H1 (cell line): ENCODE measurements around the gene GUCY1A2. TPM values are rescaled to one million over a fixed set of nuclear protein-coding genes. Genes with fewer than 3 reads are reported as not detected.

Experiments
- CTCF ChIA-PET: fragments of 300-600 bp; sonication (Branson Sonifier 250); formaldehyde crosslinking; loops from one replicate; lab custom pipeline; 2021; ENCODE audit not compliant: partially characterized antibody; lab: Charles Lee
- POLR2A ChIA-PET: fragments of 300-600 bp; sonication (Branson Sonifier 250); formaldehyde crosslinking; loops from one replicate; lab custom pipeline; 2021; ENCODE audit warnings: inconsistent platforms; ENCODE audit not compliant: partially characterized antibody; lab: Charles Lee
- DNase-seq, 2 experiments: peaks; one replicate each; pipeline versions ENCODE4 v3.0.0 to v3.0.0-alpha.2; 2010 to 2022; ENCODE audit warnings: low spot score in 2 of 2, low read depth in 1 of 2, mixed read lengths in 1 of 2
- FAIRE-seq: peaks from 2 replicates; lab custom pipeline; 2011; peaks lifted over from hg19 to GRCh38; lab: Jason Lieb, UNC
- H2AFZ ChIP-seq: 2 replicates; pipeline ENCODE4 v1.8.1; 2012; ENCODE audit warnings: low read length, inconsistent platforms
- H2AK5ac ChIP-seq: 2 replicates; pipeline ENCODE4 v1.6.1; 2013; ENCODE audit warnings: low read depth, low read length
- H2BK120ac ChIP-seq: replicated peaks from 2 replicates; pipeline ENCODE3; 2013; ENCODE audit warnings: low read depth, low read length, inconsistent platforms
- H2BK12ac ChIP-seq: 2 replicates; pipeline ENCODE4 v1.6.1; 2013; ENCODE audit warnings: low read depth, low read length
- H2BK15ac ChIP-seq: 2 replicates; pipeline ENCODE4 v1.6.1; 2013; ENCODE audit warnings: low read length
- H2BK20ac ChIP-seq: 2 replicates; pipeline ENCODE4 v1.6.1; 2013; ENCODE audit warnings: low read length
- H2BK5ac ChIP-seq: 2 replicates; pipeline ENCODE4 v1.6.1; 2013; ENCODE audit warnings: low read depth, low read length
- H3K14ac ChIP-seq: 2 replicates; pipeline ENCODE4 v1.6.1; 2013; ENCODE audit warnings: inconsistent platforms; ENCODE audit not compliant: insufficient read length
- H3K18ac ChIP-seq: 2 replicates; pipeline ENCODE4 v1.6.1; 2013; ENCODE audit warnings: low read length; ENCODE audit errors: extremely low read depth
- H3K23ac ChIP-seq: 2 replicates; pipeline ENCODE4 v1.6.1; 2013; ENCODE audit warnings: inconsistent platforms; ENCODE audit not compliant: insufficient read length
- H3K23me2 ChIP-seq: 2 replicates; pipeline ENCODE4 v1.6.1; 2013; ENCODE audit warnings: low read depth, low read length
- H3K27ac ChIP-seq: 2 replicates; pipeline ENCODE4 v1.6.1; 2011; ENCODE audit warnings: low read depth, low read length, inconsistent platforms
- H3K27me3 ChIP-seq, 4 experiments: replicated peaks in 1 of 4; 1 replicate in 1 of 4; 2 replicates in 3 of 4; pipeline versions ENCODE4 v1.6.1 to v1.8.1; 2011 to 2013; ENCODE audit warnings: low read length in 3 of 4, mild to moderate bottlenecking in 3 of 4, inconsistent platforms in 2 of 4, mixed read lengths in 2 of 4, moderate library complexity in 1 of 4; ENCODE audit not compliant: control insufficient read depth in 3 of 4, insufficient read depth in 3 of 4; ENCODE audit errors: extremely low read depth in 1 of 4
- H3K36me3 ChIP-seq, 4 experiments: 2 replicates each; pipeline versions ENCODE4 v1.6.1 to v1.8.1; 2011 to 2013; ENCODE audit warnings: mild to moderate bottlenecking in 4 of 4, low read length in 3 of 4, moderate library complexity in 2 of 4, control low read depth in 1 of 4, inconsistent platforms in 1 of 4; ENCODE audit not compliant: insufficient read depth in 4 of 4, control insufficient read depth in 2 of 4
- H3K4ac ChIP-seq: replicated peaks from 2 replicates; pipeline ENCODE3; 2013; ENCODE audit warnings: low read length, low read depth, mixed read lengths, inconsistent platforms; ENCODE audit not compliant: insufficient read length
- H3K4me1 ChIP-seq, 4 experiments: replicated peaks in 1 of 4; 1 replicate in 1 of 4; 2 replicates in 3 of 4; pipeline versions ENCODE4 v1.6.1 to v1.8.1; 2011 to 2013; ENCODE audit warnings: low read length in 3 of 4, inconsistent platforms in 2 of 4, mixed read lengths in 1 of 4; ENCODE audit not compliant: insufficient read depth in 4 of 4, control insufficient read depth in 3 of 4
- H3K4me2 ChIP-seq, 2 experiments: 2 replicates each; pipeline versions ENCODE4 v1.6.1 to v1.8.1; 2011 to 2013; ENCODE audit warnings: low read depth in 2 of 2, low read length in 2 of 2, control low read depth in 1 of 2, inconsistent platforms in 1 of 2, mild to moderate bottlenecking in 1 of 2; ENCODE audit not compliant: insufficient read depth in 1 of 2
- H3K4me3 ChIP-seq, 4 experiments: fragments of 200-600, 300-600 bp in 1 of 4; sonication (generic), shearing (Covaris generic), sonication (Bioruptor Twin) in 1 of 4; 2 replicates each; pipeline versions ENCODE4 v1.5.1 to v1.8.1; 2011 to 2016; ENCODE audit warnings: low read length in 4 of 4, low read depth in 3 of 4, control low read depth in 2 of 4, inconsistent platforms in 2 of 4, mild to moderate bottlenecking in 2 of 4, mixed read lengths in 1 of 4, moderate library complexity in 1 of 4; ENCODE audit not compliant: insufficient read depth in 2 of 4; ENCODE audit errors: extremely low read depth in 1 of 4
- H3K56ac ChIP-seq: replicated peaks from 2 replicates; pipeline ENCODE3; 2013; ENCODE audit warnings: low read depth, mild to moderate bottlenecking, mixed read lengths, low read length, inconsistent platforms; ENCODE audit not compliant: insufficient read length
- H3K79me1 ChIP-seq: 2 replicates; pipeline ENCODE4 v1.6.1; 2013; ENCODE audit warnings: low read depth, low read length, control low read depth
- H3K79me2 ChIP-seq, 2 experiments: 2 replicates each; pipeline versions ENCODE4 v1.6.1 to v1.8.1; 2012 to 2013; ENCODE audit warnings: low read length in 2 of 2, mild to moderate bottlenecking in 2 of 2, inconsistent platforms in 1 of 2; ENCODE audit not compliant: insufficient read depth in 2 of 2, control insufficient read depth in 1 of 2
- H3K9ac ChIP-seq, 4 experiments: replicated peaks in 1 of 4; 1 replicate in 1 of 4; 2 replicates in 3 of 4; pipeline versions ENCODE4 v1.6.1 to v1.8.1; 2011 to 2013; ENCODE audit warnings: low read depth in 3 of 4, low read length in 3 of 4, control low read depth in 2 of 4, mild to moderate bottlenecking in 2 of 4, moderate library complexity in 2 of 4, inconsistent platforms in 1 of 4; ENCODE audit errors: extremely low read depth in 1 of 4
- H3K9me3 ChIP-seq, 2 experiments: 2 replicates each; pipeline versions ENCODE4 v1.6.1 to v1.8.1; 2012 to 2013; ENCODE audit warnings: mild to moderate bottlenecking in 2 of 2, moderate library complexity in 2 of 2, control low read depth in 1 of 2, inconsistent platforms in 1 of 2, low read depth in 1 of 2, low read length in 1 of 2, mixed read lengths in 1 of 2; ENCODE audit not compliant: insufficient read depth in 2 of 2
- H4K20me1 ChIP-seq, 2 experiments: replicated peaks in 1 of 2; 2 replicates each; pipeline versions ENCODE3 to v1.8.1; 2011 to 2013; ENCODE audit warnings: inconsistent platforms in 2 of 2, low read length in 2 of 2, mild to moderate bottlenecking in 1 of 2; ENCODE audit not compliant: insufficient read depth in 2 of 2, control insufficient read depth in 1 of 2
- H4K5ac ChIP-seq: 2 replicates; pipeline ENCODE4 v1.6.1; 2013; ENCODE audit warnings: low read length, low read depth, mixed read lengths, inconsistent platforms; ENCODE audit not compliant: insufficient read length
- H4K8ac ChIP-seq: 2 replicates; pipeline ENCODE4 v1.8.0; 2013; ENCODE audit warnings: mild to moderate bottlenecking, moderate library complexity, low read length, inconsistent platforms; ENCODE audit not compliant: insufficient read depth; ENCODE audit errors: extremely low read depth
- H4K91ac ChIP-seq: replicated peaks from 2 replicates; pipeline ENCODE3; 2013; ENCODE audit warnings: low read length, mixed read lengths, inconsistent platforms; ENCODE audit not compliant: insufficient read length
- EGR1 ChIP-seq: IDR thresholded peaks from 2 replicates; pipeline ENCODE4 v1.6.1; 2011; ENCODE audit warnings: low read depth, low read length, borderline replicate concordance
- EP300 ChIP-seq, 2 experiments: IDR thresholded peaks; 1 replicate in 1 of 2; 2 replicates in 1 of 2; pipeline ENCODE4 v1.6.1; 2011 to 2012; ENCODE audit warnings: low read depth in 2 of 2, low read length in 2 of 2, mild to moderate bottlenecking in 2 of 2, borderline replicate concordance in 1 of 2, inconsistent platforms in 1 of 2, moderate library complexity in 1 of 2
- HDAC2 ChIP-seq, 2 experiments: fragments of 300-600 bp in 1 of 2; sonication (generic) in 1 of 2; IDR thresholded peaks; 2 replicates each; pipeline ENCODE4 v1.6.1; 2011 to 2012; ENCODE audit warnings: low read depth in 2 of 2, low read length in 2 of 2, mild to moderate bottlenecking in 2 of 2, moderate library complexity in 2 of 2, borderline replicate concordance in 1 of 2, inconsistent platforms in 1 of 2
- JUN ChIP-seq: IDR thresholded peaks from 2 replicates; pipeline ENCODE4 v1.6.1; 2011; ENCODE audit warnings: low read depth, mild to moderate bottlenecking, improper control_type of control experiment, low read length
- KDM5A ChIP-seq: fragments of 200-600 bp; IDR thresholded peaks from 2 replicates; pipeline ENCODE4 v1.7.1; 2012; ENCODE audit warnings: mild to moderate bottlenecking, low read length, inconsistent platforms, mixed read lengths
- RAD21 ChIP-seq, 2 experiments: IDR thresholded peaks in 1 of 2; conservative IDR thresholded peaks in 1 of 2; 2 replicates each; pipeline ENCODE4 v1.6.1; 2011; ENCODE audit warnings: low read depth in 2 of 2, low read length in 2 of 2, improper control_type of control experiment in 1 of 2, inconsistent platforms in 1 of 2, mild to moderate bottlenecking in 1 of 2, moderate library complexity in 1 of 2
- SAP30 ChIP-seq: fragments of 300-600 bp; sonication (generic); IDR thresholded peaks from 2 replicates; pipeline ENCODE4 v1.7.1; 2012; ENCODE audit warnings: low read length, moderate library complexity, mild to moderate bottlenecking, inconsistent platforms; ENCODE audit not compliant: insufficient read depth, insufficient replicate concordance
- SIX5 ChIP-seq: IDR thresholded peaks from 2 replicates; pipeline ENCODE4 v1.6.1; 2011; ENCODE audit warnings: mild to moderate bottlenecking, low read depth, low read length
- TAF1 ChIP-seq: IDR thresholded peaks from 2 replicates; pipeline ENCODE4 v1.6.1; 2011; ENCODE audit warnings: mild to moderate bottlenecking, low read depth, low read length
- ZNF274 ChIP-seq: IDR thresholded peaks from 2 replicates; pipeline ENCODE4 v1.7.0; 2012; ENCODE audit warnings: low read length, borderline replicate concordance; ENCODE audit errors: extremely low read depth
- polyA plus RNA-seq, 7 experiments: library from polyadenylated mRNA; depleted of rRNA in 3 of 7; stranded (reverse) in 5 of 7; unstranded in 2 of 7; fragments of >200 nt in 5 of 7; fragments of 200-250 nt in 2 of 7; gene quantifications; 1 replicate in 5 of 7; 2 replicates in 1 of 7; 4 replicates in 1 of 7; pipeline versions ENCODE4 v1.2.1 to v1.2.3, GENCODE V29; 2011 to 2013; ENCODE audit warnings: missing spikeins in 2 of 7, mixed read lengths in 2 of 7
- total RNA-seq: library from RNA; stranded (reverse); fragmentation: NEBNext Ultra II Directional; extraction: Animal tissue kit (Norgen Biotek cat#: 25700); gene quantifications from 2 replicates; pipeline ENCODE4 v1.2.1, GENCODE V29; 2021
- TF ChIP-seq, protein P1 (sequence below): IDR thresholded peaks from 2 replicates; pipeline ENCODE4 v1.6.1; 2012; ENCODE audit warnings: low read length, inconsistent platforms
- TF ChIP-seq, protein P2 (sequence below): IDR thresholded peaks from 2 replicates; pipeline ENCODE4 v1.6.1; 2011; ENCODE audit warnings: low read depth, mild to moderate bottlenecking, low read length; ENCODE audit not compliant: insufficient read depth

Gene GUCY1A2
- total and polyA plus RNA-seq, 2 of the 8 experiments (the other 6 are each of a cell fraction or from before 2014, with no cell fraction given): 0.11 to 1.9 TPM

DNA sequence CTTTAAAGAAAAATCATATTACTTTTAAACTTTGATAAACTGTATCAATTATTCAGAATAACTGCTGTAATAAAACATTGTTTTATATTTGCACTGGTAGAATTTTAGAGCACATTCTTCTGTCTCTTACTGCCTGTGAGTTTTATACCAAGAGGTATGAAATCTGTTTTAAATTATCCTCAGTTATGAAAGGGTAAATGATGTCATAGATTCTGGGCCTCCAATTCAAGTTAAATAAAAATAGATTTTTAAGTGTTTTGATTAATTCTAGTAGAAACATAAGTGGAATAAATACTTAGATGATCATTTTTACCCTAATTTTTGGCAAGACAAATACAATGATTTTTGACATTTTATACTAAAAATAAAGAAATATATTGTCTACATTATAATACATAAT is 93.0 kb downstream of the GUCY1A2 start:
- Histone ChIP-seq H2BK120ac (no peak overlapping the region), H3K14ac (no peak overlapping the region), H3K27ac (no peak overlapping the region), H3K36me3 (no peaks in the 10 kb centered on the region), H2BK15ac (no peak overlapping the region), H3K23ac (no peak overlapping the region), H3K56ac (no peak overlapping the region), H3K4ac (no peak overlapping the region), H4K5ac (no peak overlapping the region), H2BK20ac (no peak overlapping the region), H3K9me3 (no peaks in the 10 kb centered on the region), H3K4me2 (no peak overlapping the region), H3K9ac (no peak overlapping the region), H4K8ac (no peak overlapping the region), H3K23me2 (no peaks in the 10 kb centered on the region), H3K4me1 (no peaks in the 10 kb centered on the region), H4K91ac (no peak overlapping the region), H3K27me3 (no peaks in the 10 kb centered on the region), H3K79me2 (no peaks in the 10 kb centered on the region), H3K79me1 (no peaks in the 10 kb centered on the region), H2BK5ac (no peak overlapping the region), H3K18ac (no peak overlapping the region), H2BK12ac (no peak overlapping the region), H2AK5ac (no peak overlapping the region), H2AFZ (no peak overlapping the region), H4K20me1 (no peaks in the 10 kb centered on the region), H3K4me3 (no peak overlapping the region)
- ChIA-PET POLR2A (no interaction called here), CTCF (no interaction called here)
- no peak for DNase-seq
- no peak for FAIRE-seq
- TF ChIP-seq ZNF274 (no peak), EGR1 (no peak), TAF1 (no peak), EP300 (IDR thresholded peaks at IDR 0.05; ENCODE audit: borderline replicate concordance in 1 of 2, low read depth in 2 of 2, low read length in 2 of 2) (no peak), SAP30 (no peak), SIX5 (no peak), RAD21 (IDR thresholded peaks at IDR 0.05 in 1 of 2, conservative IDR thresholded peaks at IDR 0.05 in 1 of 2; ENCODE audit: low read depth in 2 of 2, low read length in 2 of 2) (no peak), JUN (no peak), KDM5A (no peak), HDAC2 (IDR thresholded peaks at IDR 0.05; ENCODE audit: borderline replicate concordance in 1 of 2, low read depth in 2 of 2, low read length in 2 of 2) (no peak)
- TF ChIP-seq, protein P1, sequence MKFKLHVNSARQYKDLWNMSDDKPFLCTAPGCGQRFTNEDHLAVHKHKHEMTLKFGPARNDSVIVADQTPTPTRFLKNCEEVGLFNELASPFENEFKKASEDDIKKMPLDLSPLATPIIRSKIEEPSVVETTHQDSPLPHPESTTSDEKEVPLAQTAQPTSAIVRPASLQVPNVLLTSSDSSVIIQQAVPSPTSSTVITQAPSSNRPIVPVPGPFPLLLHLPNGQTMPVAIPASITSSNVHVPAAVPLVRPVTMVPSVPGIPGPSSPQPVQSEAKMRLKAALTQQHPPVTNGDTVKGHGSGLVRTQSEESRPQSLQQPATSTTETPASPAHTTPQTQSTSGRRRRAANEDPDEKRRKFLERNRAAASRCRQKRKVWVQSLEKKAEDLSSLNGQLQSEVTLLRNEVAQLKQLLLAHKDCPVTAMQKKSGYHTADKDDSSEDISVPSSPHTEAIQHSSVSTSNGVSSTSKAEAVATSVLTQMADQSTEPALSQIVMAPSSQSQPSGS: no peak
- TF ChIP-seq, protein P2, sequence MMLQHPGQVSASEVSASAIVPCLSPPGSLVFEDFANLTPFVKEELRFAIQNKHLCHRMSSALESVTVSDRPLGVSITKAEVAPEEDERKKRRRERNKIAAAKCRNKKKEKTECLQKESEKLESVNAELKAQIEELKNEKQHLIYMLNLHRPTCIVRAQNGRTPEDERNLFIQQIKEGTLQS: no peak
